HEK293 (cell line): ENCODE measurements around the gene CDYL.

ENCODE experiments used
- KLF1 ChIP-seq: fragments of 450-650 bp; formaldehyde crosslinking; IDR thresholded peaks from 2 replicates; pipeline ENCODE4 v1.5.1; 2016; ENCODE audit warnings: missing biosample characterization, missing genetic modification characterization
- KLF10 ChIP-seq: fragments of 450-650 bp; IDR thresholded peaks from 2 replicates; pipeline ENCODE4 v1.5.1; 2018; ENCODE audit warnings: missing biosample characterization, mild to moderate bottlenecking, missing genetic modification characterization
- ZBTB21 ChIP-seq: fragments of 450-650 bp; formaldehyde crosslinking; IDR thresholded peaks from 2 replicates; pipeline ENCODE4 v1.5.1; 2017; ENCODE audit warnings: missing biosample characterization, missing genetic modification characterization
- ZNF121 ChIP-seq: fragments of 450-650 bp; formaldehyde crosslinking; IDR thresholded peaks from 2 replicates; pipeline ENCODE4 v1.5.1; 2016; ENCODE audit warnings: missing biosample characterization, missing genetic modification characterization
- ZNF544 ChIP-seq: fragments of 450-650 bp; formaldehyde crosslinking; IDR thresholded peaks from 2 replicates; pipeline ENCODE4 v1.5.0; 2017; ENCODE audit warnings: missing biosample characterization, missing genetic modification characterization
- ZNF548 ChIP-seq: fragments of 450-650 bp; formaldehyde crosslinking; IDR thresholded peaks from 2 replicates; pipeline ENCODE4 v1.5.1; 2016; ENCODE audit warnings: missing biosample characterization, missing genetic modification characterization
- ZNF610 ChIP-seq: fragments of 450-650 bp; formaldehyde crosslinking; IDR thresholded peaks from 2 replicates; pipeline ENCODE4 v1.5.1; 2016; ENCODE audit warnings: missing biosample characterization, missing genetic modification characterization, borderline replicate concordance
- ZNF707 ChIP-seq: fragments of 450-650 bp; formaldehyde crosslinking; IDR thresholded peaks from 2 replicates; pipeline ENCODE4 v1.5.1; 2016; ENCODE audit warnings: missing biosample characterization, missing genetic modification characterization
- ZNF777 ChIP-seq: fragments of 450-650 bp; formaldehyde crosslinking; IDR thresholded peaks from 2 replicates; pipeline ENCODE4 v1.5.1; 2017; ENCODE audit warnings: missing biosample characterization, missing genetic modification characterization, borderline replicate concordance
- TF ChIP-seq, protein P1 (sequence below): fragments of 450-650 bp; formaldehyde crosslinking; IDR thresholded peaks from 2 replicates; pipeline ENCODE4 v1.5.1; 2016; ENCODE audit warnings: missing biosample characterization, missing genetic modification characterization, borderline replicate concordance
- TF ChIP-seq, protein P2 (sequence below): fragments of 450-650 bp; formaldehyde crosslinking; IDR thresholded peaks from 2 replicates; pipeline ENCODE4 v1.5.1; 2016; ENCODE audit warnings: missing biosample characterization, missing genetic modification characterization
- TF ChIP-seq, protein P3 (sequence below): IDR thresholded peaks from 2 replicates; pipeline ENCODE4 v1.6.1; 2011; ENCODE audit warnings: mild to moderate bottlenecking, low read depth, low read length, borderline replicate concordance
- TF ChIP-seq, protein P4 (sequence below): fragments of 450-650 bp; formaldehyde crosslinking; IDR thresholded peaks from 2 replicates; pipeline ENCODE4 v1.5.1; 2016; ENCODE audit warnings: missing biosample characterization, missing genetic modification characterization
- TF ChIP-seq, protein P5 (sequence below): fragments of 450-650 bp; formaldehyde crosslinking; conservative IDR thresholded peaks from 2 replicates; pipeline ENCODE4 v1.5.1; 2016; ENCODE audit warnings: low read depth, missing biosample characterization, missing genetic modification characterization

DNA sequence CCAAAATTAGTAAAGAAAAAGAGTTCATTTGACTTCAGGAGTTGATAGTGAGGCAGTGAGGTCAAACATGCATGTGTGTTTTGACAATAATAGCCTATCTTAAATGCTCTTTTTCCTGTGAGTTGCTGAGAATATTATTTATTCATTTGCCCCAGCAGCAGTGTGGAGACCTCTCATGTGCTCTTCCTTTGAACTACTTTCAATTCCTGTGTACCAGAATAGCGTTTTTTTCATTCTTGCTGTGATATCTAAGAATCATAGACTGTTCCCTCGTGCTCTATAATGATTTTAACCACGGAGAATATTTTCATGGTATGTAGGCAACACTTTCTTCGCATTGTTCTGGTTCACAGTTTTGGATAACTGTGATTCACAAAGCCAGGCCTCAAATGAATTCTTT is 5.2 kb downstream of the CDYL start:
- TF ChIP-seq ZNF548 (tag by site-specific recombination) (no peak), ZNF121 (no peak), KLF10 (tag by site-specific recombination) (no peak), ZNF610 (no peak), ZNF707 (tag by site-specific recombination) (no peak), ZNF777 (tag by site-specific recombination) (no peak), ZBTB21 (tag by site-specific recombination) (no peak), KLF1 (tag by site-specific recombination) (no peak), ZNF544 (tag by site-specific recombination) (no peak)
- TF ChIP-seq, protein P1, sequence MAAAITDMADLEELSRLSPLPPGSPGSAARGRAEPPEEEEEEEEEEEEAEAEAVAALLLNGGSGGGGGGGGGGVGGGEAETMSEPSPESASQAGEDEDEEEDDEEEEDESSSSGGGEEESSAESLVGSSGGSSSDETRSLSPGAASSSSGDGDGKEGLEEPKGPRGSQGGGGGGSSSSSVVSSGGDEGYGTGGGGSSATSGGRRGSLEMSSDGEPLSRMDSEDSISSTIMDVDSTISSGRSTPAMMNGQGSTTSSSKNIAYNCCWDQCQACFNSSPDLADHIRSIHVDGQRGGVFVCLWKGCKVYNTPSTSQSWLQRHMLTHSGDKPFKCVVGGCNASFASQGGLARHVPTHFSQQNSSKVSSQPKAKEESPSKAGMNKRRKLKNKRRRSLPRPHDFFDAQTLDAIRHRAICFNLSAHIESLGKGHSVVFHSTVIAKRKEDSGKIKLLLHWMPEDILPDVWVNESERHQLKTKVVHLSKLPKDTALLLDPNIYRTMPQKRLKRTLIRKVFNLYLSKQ (tag by site-specific recombination) = no peak
- TF ChIP-seq, protein P2, sequence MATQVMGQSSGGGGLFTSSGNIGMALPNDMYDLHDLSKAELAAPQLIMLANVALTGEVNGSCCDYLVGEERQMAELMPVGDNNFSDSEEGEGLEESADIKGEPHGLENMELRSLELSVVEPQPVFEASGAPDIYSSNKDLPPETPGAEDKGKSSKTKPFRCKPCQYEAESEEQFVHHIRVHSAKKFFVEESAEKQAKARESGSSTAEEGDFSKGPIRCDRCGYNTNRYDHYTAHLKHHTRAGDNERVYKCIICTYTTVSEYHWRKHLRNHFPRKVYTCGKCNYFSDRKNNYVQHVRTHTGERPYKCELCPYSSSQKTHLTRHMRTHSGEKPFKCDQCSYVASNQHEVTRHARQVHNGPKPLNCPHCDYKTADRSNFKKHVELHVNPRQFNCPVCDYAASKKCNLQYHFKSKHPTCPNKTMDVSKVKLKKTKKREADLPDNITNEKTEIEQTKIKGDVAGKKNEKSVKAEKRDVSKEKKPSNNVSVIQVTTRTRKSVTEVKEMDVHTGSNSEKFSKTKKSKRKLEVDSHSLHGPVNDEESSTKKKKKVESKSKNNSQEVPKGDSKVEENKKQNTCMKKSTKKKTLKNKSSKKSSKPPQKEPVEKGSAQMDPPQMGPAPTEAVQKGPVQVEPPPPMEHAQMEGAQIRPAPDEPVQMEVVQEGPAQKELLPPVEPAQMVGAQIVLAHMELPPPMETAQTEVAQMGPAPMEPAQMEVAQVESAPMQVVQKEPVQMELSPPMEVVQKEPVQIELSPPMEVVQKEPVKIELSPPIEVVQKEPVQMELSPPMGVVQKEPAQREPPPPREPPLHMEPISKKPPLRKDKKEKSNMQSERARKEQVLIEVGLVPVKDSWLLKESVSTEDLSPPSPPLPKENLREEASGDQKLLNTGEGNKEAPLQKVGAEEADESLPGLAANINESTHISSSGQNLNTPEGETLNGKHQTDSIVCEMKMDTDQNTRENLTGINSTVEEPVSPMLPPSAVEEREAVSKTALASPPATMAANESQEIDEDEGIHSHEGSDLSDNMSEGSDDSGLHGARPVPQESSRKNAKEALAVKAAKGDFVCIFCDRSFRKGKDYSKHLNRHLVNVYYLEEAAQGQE (tag by site-specific recombination) = no peak
- TF ChIP-seq, protein P3, sequence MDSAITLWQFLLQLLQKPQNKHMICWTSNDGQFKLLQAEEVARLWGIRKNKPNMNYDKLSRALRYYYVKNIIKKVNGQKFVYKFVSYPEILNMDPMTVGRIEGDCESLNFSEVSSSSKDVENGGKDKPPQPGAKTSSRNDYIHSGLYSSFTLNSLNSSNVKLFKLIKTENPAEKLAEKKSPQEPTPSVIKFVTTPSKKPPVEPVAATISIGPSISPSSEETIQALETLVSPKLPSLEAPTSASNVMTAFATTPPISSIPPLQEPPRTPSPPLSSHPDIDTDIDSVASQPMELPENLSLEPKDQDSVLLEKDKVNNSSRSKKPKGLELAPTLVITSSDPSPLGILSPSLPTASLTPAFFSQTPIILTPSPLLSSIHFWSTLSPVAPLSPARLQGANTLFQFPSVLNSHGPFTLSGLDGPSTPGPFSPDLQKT = no peak
- TF ChIP-seq, protein P4, sequence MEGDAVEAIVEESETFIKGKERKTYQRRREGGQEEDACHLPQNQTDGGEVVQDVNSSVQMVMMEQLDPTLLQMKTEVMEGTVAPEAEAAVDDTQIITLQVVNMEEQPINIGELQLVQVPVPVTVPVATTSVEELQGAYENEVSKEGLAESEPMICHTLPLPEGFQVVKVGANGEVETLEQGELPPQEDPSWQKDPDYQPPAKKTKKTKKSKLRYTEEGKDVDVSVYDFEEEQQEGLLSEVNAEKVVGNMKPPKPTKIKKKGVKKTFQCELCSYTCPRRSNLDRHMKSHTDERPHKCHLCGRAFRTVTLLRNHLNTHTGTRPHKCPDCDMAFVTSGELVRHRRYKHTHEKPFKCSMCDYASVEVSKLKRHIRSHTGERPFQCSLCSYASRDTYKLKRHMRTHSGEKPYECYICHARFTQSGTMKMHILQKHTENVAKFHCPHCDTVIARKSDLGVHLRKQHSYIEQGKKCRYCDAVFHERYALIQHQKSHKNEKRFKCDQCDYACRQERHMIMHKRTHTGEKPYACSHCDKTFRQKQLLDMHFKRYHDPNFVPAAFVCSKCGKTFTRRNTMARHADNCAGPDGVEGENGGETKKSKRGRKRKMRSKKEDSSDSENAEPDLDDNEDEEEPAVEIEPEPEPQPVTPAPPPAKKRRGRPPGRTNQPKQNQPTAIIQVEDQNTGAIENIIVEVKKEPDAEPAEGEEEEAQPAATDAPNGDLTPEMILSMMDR (tag by site-specific recombination) = no peak
- TF ChIP-seq, protein P5, sequence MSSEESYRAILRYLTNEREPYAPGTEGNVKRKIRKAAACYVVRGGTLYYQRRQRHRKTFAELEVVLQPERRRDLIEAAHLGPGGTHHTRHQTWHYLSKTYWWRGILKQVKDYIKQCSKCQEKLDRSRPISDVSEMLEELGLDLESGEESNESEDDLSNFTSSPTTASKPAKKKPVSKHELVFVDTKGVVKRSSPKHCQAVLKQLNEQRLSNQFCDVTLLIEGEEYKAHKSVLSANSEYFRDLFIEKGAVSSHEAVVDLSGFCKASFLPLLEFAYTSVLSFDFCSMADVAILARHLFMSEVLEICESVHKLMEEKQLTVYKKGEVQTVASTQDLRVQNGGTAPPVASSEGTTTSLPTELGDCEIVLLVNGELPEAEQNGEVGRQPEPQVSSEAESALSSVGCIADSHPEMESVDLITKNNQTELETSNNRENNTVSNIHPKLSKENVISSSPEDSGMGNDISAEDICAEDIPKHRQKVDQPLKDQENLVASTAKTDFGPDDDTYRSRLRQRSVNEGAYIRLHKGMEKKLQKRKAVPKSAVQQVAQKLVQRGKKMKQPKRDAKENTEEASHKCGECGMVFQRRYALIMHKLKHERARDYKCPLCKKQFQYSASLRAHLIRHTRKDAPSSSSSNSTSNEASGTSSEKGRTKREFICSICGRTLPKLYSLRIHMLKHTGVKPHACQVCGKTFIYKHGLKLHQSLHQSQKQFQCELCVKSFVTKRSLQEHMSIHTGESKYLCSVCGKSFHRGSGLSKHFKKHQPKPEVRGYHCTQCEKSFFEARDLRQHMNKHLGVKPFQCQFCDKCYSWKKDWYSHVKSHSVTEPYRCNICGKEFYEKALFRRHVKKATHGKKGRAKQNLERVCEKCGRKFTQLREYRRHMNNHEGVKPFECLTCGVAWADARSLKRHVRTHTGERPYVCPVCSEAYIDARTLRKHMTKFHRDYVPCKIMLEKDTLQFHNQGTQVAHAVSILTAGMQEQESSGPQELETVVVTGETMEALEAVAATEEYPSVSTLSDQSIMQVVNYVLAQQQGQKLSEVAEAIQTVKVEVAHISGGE (tag by site-specific recombination) = no peak
